Neural cell (in vitro differentiated cells): ENCODE data around the gene MEX3B. TPM values are rescaled to one million over a fixed set of nuclear protein-coding genes. Genes with fewer than 3 reads are reported as not detected.

Experiments used
- H2AFZ ChIP-seq: fragments of 200-600, 300-800 bp; sonication (generic), shearing (Covaris generic); 2 replicates; pipeline ENCODE4 v1.6.0; 2014; ENCODE audit warnings: low read depth, mild to moderate bottlenecking, antibody characterized with exemption, low read length, moderate library complexity
- H3F3A ChIP-seq: fragments of 200-600 bp; shearing (Covaris generic); 2 replicates; pipeline ENCODE4 v1.6.1; 2016; ENCODE audit warnings: mild to moderate bottlenecking, moderate library complexity, mixed read lengths, antibody characterized with exemption, low read length; ENCODE audit not compliant: insufficient read depth, poor library complexity, severe bottlenecking
- H3K27ac ChIP-seq: fragments of 200-600, 300-800 bp; sonication (generic), shearing (Covaris generic); 2 replicates; pipeline ENCODE4 v1.5.1; 2014; ENCODE audit warnings: mild to moderate bottlenecking, low read length, moderate library complexity
- H3K27me3 ChIP-seq: fragments of 300-800, 200-600 bp; sonication (generic), shearing (Covaris generic); 2 replicates; pipeline ENCODE4 v1.6.0; 2014; ENCODE audit warnings: mild to moderate bottlenecking, low read depth, low read length, moderate library complexity; ENCODE audit not compliant: insufficient read depth
- H3K36me3 ChIP-seq: fragments of 300-800, 200-600 bp; sonication (generic), shearing (Covaris generic); 2 replicates; pipeline ENCODE4 v1.5.1; 2014; ENCODE audit warnings: mild to moderate bottlenecking, antibody characterized with exemption, low read length, moderate library complexity; ENCODE audit not compliant: insufficient read depth
- H3K4me2 ChIP-seq: fragments of 300-800, 200-600 bp; sonication (generic), shearing (Covaris generic); 2 replicates; pipeline ENCODE4 v1.6.0; 2014; ENCODE audit warnings: mild to moderate bottlenecking, low read length
- H3K4me3 ChIP-seq: fragments of 300-800, 200-600 bp; sonication (generic), shearing (Covaris generic); 2 replicates; pipeline ENCODE4 v1.5.1; 2014; ENCODE audit warnings: mild to moderate bottlenecking, low read length, moderate library complexity
- H3K79me2 ChIP-seq: fragments of 200-600 bp; shearing (Covaris generic); replicated peaks from 2 replicates; pipeline ENCODE4 v1.6.0; 2014; ENCODE audit warnings: mild to moderate bottlenecking, low read length, moderate library complexity; ENCODE audit not compliant: insufficient read depth
- H3K9ac ChIP-seq: fragments of 300-800, 200-600 bp; sonication (generic), shearing (Covaris generic); 2 replicates; pipeline ENCODE4 v1.6.1; 2016; ENCODE audit warnings: mild to moderate bottlenecking, low read length, mixed read lengths
- H3K9me2 ChIP-seq: fragments of 200-600 bp; shearing (Covaris generic); 2 replicates; pipeline ENCODE4 v1.6.1; 2016; ENCODE audit warnings: mild to moderate bottlenecking, low read length, mixed read lengths; ENCODE audit not compliant: insufficient read depth
- H3K9me3 ChIP-seq: fragments of 200-600, 300-800 bp; sonication (generic), shearing (Covaris generic); 2 replicates; pipeline ENCODE4 v1.6.1; 2016; ENCODE audit warnings: mild to moderate bottlenecking, mixed run types, low read length, moderate library complexity, mixed read lengths
- H4K20me1 ChIP-seq: fragments of 200-600 bp; shearing (Covaris generic); 2 replicates; pipeline ENCODE4 v1.6.1; 2016; ENCODE audit warnings: mild to moderate bottlenecking, mixed run types; ENCODE audit not compliant: insufficient read depth
- CTCF ChIP-seq: fragments of 450-650 bp; IDR thresholded peaks from 2 replicates; pipeline ENCODE4 v1.5.1; 2014; ENCODE audit warnings: antibody characterized with exemption, mild to moderate bottlenecking, moderate library complexity; ENCODE audit not compliant: poor library complexity, severe bottlenecking
- EP300 ChIP-seq: fragments of 450-650 bp; conservative IDR thresholded peaks from 2 replicates; pipeline ENCODE4 v1.6.1; 2014; ENCODE audit warnings: antibody characterized with exemption, mild to moderate bottlenecking, moderate library complexity; ENCODE audit not compliant: poor library complexity, severe bottlenecking
- EZH2 ChIP-seq: fragments of 200-600, 300-800 bp; shearing (Covaris generic), sonication (generic); IDR thresholded peaks from 2 replicates; pipeline ENCODE4 v1.6.1; 2014; ENCODE audit warnings: antibody characterized with exemption, low read length, borderline replicate concordance, mild to moderate bottlenecking; ENCODE audit not compliant: insufficient read depth, poor library complexity, severe bottlenecking
- MXI1 ChIP-seq: fragments of 450-650 bp; conservative IDR thresholded peaks from 2 replicates; pipeline ENCODE4 v1.6.1; 2014; ENCODE audit warnings: antibody characterized with exemption, mild to moderate bottlenecking; ENCODE audit not compliant: poor library complexity, severe bottlenecking
- POLR2AphosphoS5 ChIP-seq: IDR thresholded peaks from 2 replicates; pipeline ENCODE4 v1.6.1; 2012
- RAD21 ChIP-seq: fragments of 450-650 bp; conservative IDR thresholded peaks from 2 replicates; pipeline ENCODE4 v1.6.1; 2014; ENCODE audit warnings: antibody characterized with exemption, mild to moderate bottlenecking, moderate library complexity
- REST ChIP-seq: IDR thresholded peaks from 2 replicates; pipeline ENCODE4 v1.6.1; 2012; ENCODE audit warnings: borderline replicate concordance
- SMC3 ChIP-seq: fragments of 450-650 bp; conservative IDR thresholded peaks from 2 replicates; pipeline ENCODE4 v1.6.1; 2014; ENCODE audit warnings: antibody characterized with exemption, mild to moderate bottlenecking, moderate library complexity; ENCODE audit not compliant: poor library complexity
- TAF1 ChIP-seq: IDR thresholded peaks from 2 replicates; pipeline ENCODE4 v1.6.1; 2012; ENCODE audit warnings: low read depth
- polyA plus RNA-seq: library from polyadenylated mRNA; depleted of rRNA; stranded (reverse); fragments of >200 nt; gene quantifications from 2 replicates; pipeline ENCODE4 v1.2.3, GENCODE V29; 2014

MEX3B gene
- polyA plus RNA-seq, 1 donor from 2014 or later = 38.8 TPM

- Histone ChIP-seq H3K79me2 (peaks cover 38% of the 10 kb centered on the region), H4K20me1 (peaks cover 23% of the 10 kb centered on the region), H3K4me3 (peak overlapping the region; percentile 97), H3K27ac (peak overlapping the region; percentile 100), H3K4me2 (peak overlapping the region; percentile 35), H3K9ac (peak overlapping the region; percentile 100), H2AFZ (peak overlapping the region; percentile 88), H3K36me3 (peaks cover 15% of the 10 kb centered on the region), H3K27me3 (no peaks in the 10 kb centered on the region), H3K9me3 (peaks cover 3% of the 10 kb centered on the region), H3F3A (peaks cover 9% of the 10 kb centered on the region), H3K9me2 (no peaks in the 10 kb centered on the region)
- TF ChIP-seq TAF1 (no peak), EP300 (peak; percentile 62), CTCF (peak; percentile 94), RAD21 (peak; percentile 78), MXI1 (peak; percentile 82), SMC3 (peak; percentile 80), REST (peak; percentile 95), EZH2 (no peak), POLR2AphosphoS5 (peak; percentile 85)
Observed at GRCh38 chr15:82046666-82047452, 1.0 kb upstream of the MEX3B start.

- Histone ChIP-seq H3K9me2 (no peaks in the 10 kb centered on the region), H3K4me3 (peak overlapping the region; percentile 98), H3K9me3 (peaks cover 3% of the 10 kb centered on the region), H3K27me3 (no peaks in the 10 kb centered on the region), H2AFZ (peak overlapping the region; percentile 42), H3K4me2 (no peak overlapping the region), H3K79me2 (peaks cover 53% of the 10 kb centered on the region), H4K20me1 (peaks cover 32% of the 10 kb centered on the region), H3K36me3 (peaks cover 15% of the 10 kb centered on the region), H3F3A (peaks cover 9% of the 10 kb centered on the region), H3K9ac (peak overlapping the region; percentile 100), H3K27ac (peak overlapping the region; percentile 100)
- TF ChIP-seq CTCF = no peak
- peak; percentile 44 for TF ChIP-seq MXI1
- peak; percentile 76 for TF ChIP-seq REST
- TF ChIP-seq POLR2AphosphoS5 = peak; percentile 35
Observed at GRCh38 chr15:82045179-82045891, 483 bp downstream of the MEX3B start.
